ENCODE results near the gene TF.
A peak's percentile ranks its signal among the peaks of the same experiment; 100 is the strongest.

- no peak for TF ChIP-seq CTCF (IDR thresholded peaks at IDR 0.05; ENCODE audit: low read depth, low read length, missing input control)
- TF ChIP-seq JUND (IDR thresholded peaks at IDR 0.05), result peak; percentile 76 to 88
- peak; percentile 93 for TF ChIP-seq ZBTB33 (IDR thresholded peaks at IDR 0.05)
- peak; percentile 98 for TF ChIP-seq SP1 (IDR thresholded peaks at IDR 0.05)
- peak in 1 of 2 donors; percentile 79 for TF ChIP-seq EGR1 (IDR thresholded peaks at IDR 0.05; ENCODE audit: low read depth in 2 of 2)
- TF ChIP-seq RXRA (IDR thresholded peaks at IDR 0.05), result peak; percentile 99
- TF ChIP-seq GABPA (IDR thresholded peaks at IDR 0.05 in 1 of 2, conservative IDR thresholded peaks at IDR 0.05 in 1 of 2), result peak in 1 of 2 donors; percentile 40
- no peak for TF ChIP-seq TAF1 (conservative IDR thresholded peaks at IDR 0.05)
- peak; percentile 66 for TF ChIP-seq NR2F2 (IDR thresholded peaks at IDR 0.05)
- peak; percentile 79 for TF ChIP-seq YY1 (IDR thresholded peaks at IDR 0.05)
- TF ChIP-seq, protein P1, sequence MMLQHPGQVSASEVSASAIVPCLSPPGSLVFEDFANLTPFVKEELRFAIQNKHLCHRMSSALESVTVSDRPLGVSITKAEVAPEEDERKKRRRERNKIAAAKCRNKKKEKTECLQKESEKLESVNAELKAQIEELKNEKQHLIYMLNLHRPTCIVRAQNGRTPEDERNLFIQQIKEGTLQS (IDR thresholded peaks at IDR 0.05), result peak; percentile 32
- TF ChIP-seq, protein P2, sequence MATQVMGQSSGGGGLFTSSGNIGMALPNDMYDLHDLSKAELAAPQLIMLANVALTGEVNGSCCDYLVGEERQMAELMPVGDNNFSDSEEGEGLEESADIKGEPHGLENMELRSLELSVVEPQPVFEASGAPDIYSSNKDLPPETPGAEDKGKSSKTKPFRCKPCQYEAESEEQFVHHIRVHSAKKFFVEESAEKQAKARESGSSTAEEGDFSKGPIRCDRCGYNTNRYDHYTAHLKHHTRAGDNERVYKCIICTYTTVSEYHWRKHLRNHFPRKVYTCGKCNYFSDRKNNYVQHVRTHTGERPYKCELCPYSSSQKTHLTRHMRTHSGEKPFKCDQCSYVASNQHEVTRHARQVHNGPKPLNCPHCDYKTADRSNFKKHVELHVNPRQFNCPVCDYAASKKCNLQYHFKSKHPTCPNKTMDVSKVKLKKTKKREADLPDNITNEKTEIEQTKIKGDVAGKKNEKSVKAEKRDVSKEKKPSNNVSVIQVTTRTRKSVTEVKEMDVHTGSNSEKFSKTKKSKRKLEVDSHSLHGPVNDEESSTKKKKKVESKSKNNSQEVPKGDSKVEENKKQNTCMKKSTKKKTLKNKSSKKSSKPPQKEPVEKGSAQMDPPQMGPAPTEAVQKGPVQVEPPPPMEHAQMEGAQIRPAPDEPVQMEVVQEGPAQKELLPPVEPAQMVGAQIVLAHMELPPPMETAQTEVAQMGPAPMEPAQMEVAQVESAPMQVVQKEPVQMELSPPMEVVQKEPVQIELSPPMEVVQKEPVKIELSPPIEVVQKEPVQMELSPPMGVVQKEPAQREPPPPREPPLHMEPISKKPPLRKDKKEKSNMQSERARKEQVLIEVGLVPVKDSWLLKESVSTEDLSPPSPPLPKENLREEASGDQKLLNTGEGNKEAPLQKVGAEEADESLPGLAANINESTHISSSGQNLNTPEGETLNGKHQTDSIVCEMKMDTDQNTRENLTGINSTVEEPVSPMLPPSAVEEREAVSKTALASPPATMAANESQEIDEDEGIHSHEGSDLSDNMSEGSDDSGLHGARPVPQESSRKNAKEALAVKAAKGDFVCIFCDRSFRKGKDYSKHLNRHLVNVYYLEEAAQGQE (IDR thresholded peaks at IDR 0.05), result peak; percentile 87
- peak; percentile 43 to 68 for TF ChIP-seq RAD21 (IDR thresholded peaks at IDR 0.05)
Measured at GRCh38 chr3:133733226-133733625, 13.0 kb upstream of the TF start.
